ENCODE data around the gene STT3B. TPM values are rescaled to one million over a fixed set of nuclear protein-coding genes. Genes with fewer than 3 reads are reported as not detected.

Gene STT3B
- total RNA-seq, 4 donors from 2014 or later, result 62.4 to 99.3 (median 69.0) TPM

DNA sequence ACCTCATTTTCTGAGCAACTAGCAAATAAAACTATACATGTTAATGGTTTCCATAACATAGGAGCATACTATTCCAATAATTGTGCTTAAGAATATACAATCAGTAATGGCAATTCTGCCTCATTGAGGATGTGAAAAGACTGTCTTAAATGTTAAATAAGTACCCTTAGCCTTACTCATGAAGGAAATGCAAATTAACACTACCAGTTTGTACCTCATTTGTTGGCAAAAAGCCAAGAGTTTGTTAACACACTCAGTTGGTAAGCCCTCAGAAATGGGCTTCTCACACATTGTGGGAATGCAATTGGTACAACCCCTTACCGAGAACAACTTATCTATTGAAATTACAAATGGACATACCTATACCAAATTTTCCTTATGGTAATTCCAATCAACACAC lies 9.2 kb upstream of the STT3B start:
- H3K27ac ChIP-seq, result no peak overlapping the region
- TF ChIP-seq POLR2A (IDR thresholded peaks at IDR 0.05), result no peak
- TF ChIP-seq, protein P1, sequence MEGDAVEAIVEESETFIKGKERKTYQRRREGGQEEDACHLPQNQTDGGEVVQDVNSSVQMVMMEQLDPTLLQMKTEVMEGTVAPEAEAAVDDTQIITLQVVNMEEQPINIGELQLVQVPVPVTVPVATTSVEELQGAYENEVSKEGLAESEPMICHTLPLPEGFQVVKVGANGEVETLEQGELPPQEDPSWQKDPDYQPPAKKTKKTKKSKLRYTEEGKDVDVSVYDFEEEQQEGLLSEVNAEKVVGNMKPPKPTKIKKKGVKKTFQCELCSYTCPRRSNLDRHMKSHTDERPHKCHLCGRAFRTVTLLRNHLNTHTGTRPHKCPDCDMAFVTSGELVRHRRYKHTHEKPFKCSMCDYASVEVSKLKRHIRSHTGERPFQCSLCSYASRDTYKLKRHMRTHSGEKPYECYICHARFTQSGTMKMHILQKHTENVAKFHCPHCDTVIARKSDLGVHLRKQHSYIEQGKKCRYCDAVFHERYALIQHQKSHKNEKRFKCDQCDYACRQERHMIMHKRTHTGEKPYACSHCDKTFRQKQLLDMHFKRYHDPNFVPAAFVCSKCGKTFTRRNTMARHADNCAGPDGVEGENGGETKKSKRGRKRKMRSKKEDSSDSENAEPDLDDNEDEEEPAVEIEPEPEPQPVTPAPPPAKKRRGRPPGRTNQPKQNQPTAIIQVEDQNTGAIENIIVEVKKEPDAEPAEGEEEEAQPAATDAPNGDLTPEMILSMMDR (IDR thresholded peaks at IDR 0.05 in 4 of 5, conservative IDR thresholded peaks at IDR 0.05 in 1 of 5), result no peak
- intact Hi-C loops (cut with DNase I; ENCODE audit: low total_unique reads) (no loop called here), in situ Hi-C loops (cut with MboI; ENCODE audit: low sequenced_read_pairs in 4 of 4) (no loop called here)
- H3K9me3 ChIP-seq, result no peaks in the 10 kb centered on the region
- DNase-seq (no peak), ATAC-seq (no peak)
- H3K4me3 ChIP-seq, result no peak overlapping the region
- H3K36me3 ChIP-seq, result no peaks in the 10 kb centered on the region
- H3K4me1 ChIP-seq, result no peaks in the 10 kb centered on the region
- H3K27me3 ChIP-seq, result no peaks in the 10 kb centered on the region

DNA sequence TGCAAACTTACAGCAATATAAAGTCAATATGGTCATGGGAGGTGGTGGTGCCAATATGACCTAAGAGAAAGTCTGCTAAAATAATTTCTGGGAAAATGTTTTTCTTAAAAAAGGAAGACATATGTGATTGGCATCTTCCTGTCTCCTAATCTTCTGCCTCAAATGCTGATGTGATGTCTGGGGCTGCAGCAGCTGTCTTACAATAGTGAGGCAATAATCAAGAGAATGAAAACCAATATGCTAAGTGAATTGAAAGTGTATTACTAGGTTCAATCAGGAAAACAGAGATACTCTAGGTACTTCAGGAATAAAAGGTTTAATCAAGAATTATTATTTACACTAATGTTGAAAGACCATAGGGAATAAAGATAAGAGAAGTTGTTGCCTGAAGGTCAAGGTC lies 7.2 kb upstream of the STT3B start:
- Histone ChIP-seq H3K27ac (no peak overlapping the region), H3K27me3 (no peaks in the 10 kb centered on the region), H3K36me3 (no peaks in the 10 kb centered on the region), H3K4me1 (peaks cover 2 to 3% of the 10 kb centered on the region in 2 donors), H3K9me3 (no peaks in the 10 kb centered on the region), H3K4me3 (no peak overlapping the region)
- in situ Hi-C loops (cut with MboI; ENCODE audit: low sequenced_read_pairs in 4 of 4) (loop anchor here in 1 of 4 donors (25.0 kb wide), 1 partner anchor 587 kb away; the partner anchor contains the start of gene GPD1L), intact Hi-C loops (cut with DNase I; ENCODE audit: low total_unique reads) (no loop called here)
- no peak for ATAC-seq
- TF ChIP-seq, protein P1 (IDR thresholded peaks at IDR 0.05 in 4 of 5, conservative IDR thresholded peaks at IDR 0.05 in 1 of 5), result no peak
- no peak for TF ChIP-seq POLR2A (IDR thresholded peaks at IDR 0.05)
- DNase-seq, result no peak

DNA sequence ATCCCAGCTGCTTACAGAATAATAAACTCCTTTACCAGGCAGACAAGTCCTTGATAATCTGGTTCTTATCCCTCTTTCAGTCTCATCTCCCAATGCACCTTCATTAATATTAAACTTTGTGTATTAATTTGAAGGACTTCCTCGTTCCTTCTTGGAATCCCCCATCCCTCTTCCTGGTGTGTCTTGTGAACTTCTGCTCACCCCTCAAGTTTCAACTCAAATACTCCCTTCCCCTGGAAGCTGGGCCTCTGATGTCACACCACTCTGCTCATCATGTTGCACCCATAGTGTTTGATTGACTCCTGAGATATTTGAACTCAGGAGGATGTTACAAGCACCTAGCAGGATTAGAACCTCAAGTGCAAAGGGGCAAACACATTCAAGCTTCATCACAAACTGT lies 3.3 kb upstream of the STT3B start:
- Histone ChIP-seq H3K9me3 (no peaks in the 10 kb centered on the region), H3K27ac (no peak overlapping the region), H3K4me3 (no peak overlapping the region), H3K27me3 (no peaks in the 10 kb centered on the region), H3K4me1 (peaks cover 12 to 14% of the 10 kb centered on the region in 2 donors), H3K36me3 (no peaks in the 10 kb centered on the region)
- no peak for DNase-seq
- TF ChIP-seq, protein P1 (IDR thresholded peaks at IDR 0.05 in 4 of 5, conservative IDR thresholded peaks at IDR 0.05 in 1 of 5), result no peak
- no peak for TF ChIP-seq POLR2A (IDR thresholded peaks at IDR 0.05)
- in situ Hi-C loops (cut with MboI; ENCODE audit: low sequenced_read_pairs in 4 of 4), result loop anchor here in 1 of 4 donors (25.0 kb wide), 1 partner anchor 583 kb away; the partner anchor contains the start of gene GPD1L
- no peak for ATAC-seq
- intact Hi-C loops (cut with DNase I; ENCODE audit: low total_unique reads), result no loop called here

DNA sequence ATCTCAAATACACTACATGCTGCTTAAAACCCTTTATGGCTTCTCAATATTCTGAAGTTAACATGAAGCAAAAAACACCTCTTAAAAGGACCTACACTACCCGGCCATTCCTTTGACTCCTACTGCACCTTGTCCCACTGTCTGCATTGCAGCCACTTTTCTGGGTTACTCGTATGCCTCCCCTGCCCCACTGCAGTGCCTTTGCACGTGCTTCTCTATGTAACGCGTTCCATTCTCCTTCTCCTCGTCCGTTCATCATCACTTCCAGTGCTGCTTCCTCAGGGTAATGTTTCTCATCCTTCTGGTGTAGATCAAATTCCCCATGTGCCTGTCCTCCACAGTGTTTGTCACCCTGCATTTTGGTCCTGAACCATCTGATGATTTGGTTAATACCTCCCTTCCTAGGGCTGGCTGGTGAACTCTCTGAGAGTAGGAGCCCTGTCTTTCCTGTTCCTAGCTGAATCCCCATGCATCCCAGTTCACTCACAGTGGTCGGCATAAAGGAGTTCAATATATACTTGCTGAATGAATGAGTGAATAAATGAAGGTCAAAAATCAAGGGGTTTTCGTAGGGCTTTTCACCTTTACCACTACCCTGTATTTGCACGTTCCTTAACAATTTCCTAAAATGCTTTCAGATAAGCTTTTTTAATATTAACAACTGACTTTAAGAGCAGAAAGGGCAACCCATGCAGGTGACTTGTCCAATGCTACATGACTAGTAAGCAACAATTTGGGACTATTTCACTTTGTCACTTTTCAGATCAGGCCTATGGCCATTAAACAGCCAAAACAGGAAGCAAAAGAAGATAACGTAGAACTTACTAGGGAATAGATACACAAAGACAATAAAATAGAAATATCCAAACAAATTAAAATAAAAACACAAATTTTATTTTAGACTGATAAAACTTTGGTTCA lies 2.4 kb upstream of the STT3B start:
- in situ Hi-C loops (cut with MboI; ENCODE audit: low sequenced_read_pairs in 4 of 4), result loop anchor here in 1 of 4 donors (25.0 kb wide), 1 partner anchor 582 kb away; the partner anchor contains the start of gene GPD1L
- H3K27me3 ChIP-seq, result no peaks in the 10 kb centered on the region
- no peak for TF ChIP-seq POLR2A (IDR thresholded peaks at IDR 0.05)
- TF ChIP-seq, protein P1 (IDR thresholded peaks at IDR 0.05 in 4 of 5, conservative IDR thresholded peaks at IDR 0.05 in 1 of 5), result no peak
- H3K27ac ChIP-seq, result peak overlapping the region in 1 of 4 donors; percentile 99
- intact Hi-C loops (cut with DNase I; ENCODE audit: low total_unique reads), result loop anchor here (5.0 kb wide), 1 partner anchor 1042 kb away; the partner anchor contains the start of gene DYNC1LI1
- no peaks in the 10 kb centered on the region for H3K36me3 ChIP-seq
- no peaks in the 10 kb centered on the region for H3K9me3 ChIP-seq
- H3K4me3 ChIP-seq, result peak overlapping the region in 3 of 4 donors; percentile 94 to 98 (median 96)
- DNase-seq, result no peak
- ATAC-seq, result no peak
- H3K4me1 ChIP-seq, result peaks cover 20 to 23% of the 10 kb centered on the region in 2 donors
